Measurements from ENCODE around the gene ZDHHC20. TPM values are rescaled to one million over a fixed set of nuclear protein-coding genes. Genes with fewer than 3 reads are reported as not detected.

The ZDHHC20 gene
- total and polyA plus RNA-seq, 10 of the 15 experiments (the other 5 are each of a cell fraction or from before 2014, with no cell fraction given): 8.6 to 57.8 (median 41.7) TPM

DNA sequence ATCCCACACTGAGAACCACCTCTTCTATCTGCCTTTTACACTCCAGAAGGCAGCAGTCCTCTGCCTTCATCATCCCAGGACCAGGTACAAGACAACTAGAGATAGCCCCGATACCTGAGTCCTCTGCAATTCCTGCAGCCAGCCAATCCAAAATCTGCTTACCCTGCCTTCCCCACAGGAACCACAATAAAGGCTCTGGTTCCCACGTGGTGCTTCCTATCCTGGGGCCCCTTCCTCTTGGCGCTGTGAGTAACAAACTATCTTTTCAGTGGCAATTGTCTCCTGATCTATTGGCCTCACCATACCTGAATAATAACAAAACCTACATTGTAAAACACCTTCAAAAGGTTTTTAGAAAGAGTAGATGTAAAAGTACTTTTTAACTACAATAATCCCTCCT is 63.1 kb downstream of the ZDHHC20 start (continued):
- TF ChIP-seq, protein P1, sequence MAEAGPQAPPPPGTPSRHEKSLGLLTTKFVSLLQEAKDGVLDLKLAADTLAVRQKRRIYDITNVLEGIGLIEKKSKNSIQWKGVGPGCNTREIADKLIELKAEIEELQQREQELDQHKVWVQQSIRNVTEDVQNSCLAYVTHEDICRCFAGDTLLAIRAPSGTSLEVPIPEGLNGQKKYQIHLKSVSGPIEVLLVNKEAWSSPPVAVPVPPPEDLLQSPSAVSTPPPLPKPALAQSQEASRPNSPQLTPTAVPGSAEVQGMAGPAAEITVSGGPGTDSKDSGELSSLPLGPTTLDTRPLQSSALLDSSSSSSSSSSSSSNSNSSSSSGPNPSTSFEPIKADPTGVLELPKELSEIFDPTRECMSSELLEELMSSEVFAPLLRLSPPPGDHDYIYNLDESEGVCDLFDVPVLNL (IDR thresholded peaks at IDR 0.05; ENCODE audit: low read depth, low read length): no peak
- TF ChIP-seq HDAC2 (IDR thresholded peaks at IDR 0.05) (no peak), NRF1 (conservative IDR thresholded peaks at IDR 0.05; ENCODE audit: low read depth, low read length) (no peak), CBX5 (IDR thresholded peaks at IDR 0.05; ENCODE audit: low read depth) (no peak), TARDBP (IDR thresholded peaks at IDR 0.05; ENCODE audit: borderline replicate concordance) (no peak)

DNA sequence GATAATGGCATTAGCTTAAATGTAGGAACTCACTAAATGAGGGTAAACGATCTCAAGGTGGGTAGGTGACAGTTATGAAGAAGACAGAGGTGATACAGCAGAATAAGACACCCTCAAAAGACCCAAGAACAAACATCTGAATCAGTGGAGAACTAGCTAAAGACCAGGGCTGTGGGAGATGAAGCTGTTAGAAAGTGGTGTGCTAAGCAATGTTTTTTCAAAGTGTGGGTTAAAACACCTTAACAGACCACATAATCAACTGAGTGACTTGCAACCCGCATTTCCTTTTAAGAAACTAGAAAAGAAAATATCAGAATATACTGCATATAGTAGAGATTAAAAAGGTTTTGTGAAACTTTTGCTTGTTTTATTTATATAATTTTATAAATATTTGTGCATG is 70.0 kb downstream of the ZDHHC20 start:
- Histone ChIP-seq H4K20me1 (ENCODE audit: control insufficient read depth, insufficient read depth) (no peaks in the 10 kb centered on the region), H3K9ac (ENCODE audit: control insufficient read depth, insufficient read depth, low read length) (no peak overlapping the region), H3K4me3 (no peak overlapping the region), H3K4me1 (ENCODE audit: control insufficient read depth, insufficient read depth, low read length) (no peaks in the 10 kb centered on the region), H3K4me2 (ENCODE audit: control insufficient read depth, insufficient read depth) (no peak overlapping the region), H3K27me3 (replicated peaks in 1 of 2; ENCODE audit: control insufficient read depth in 2 of 2, insufficient read depth in 2 of 2, low read length in 1 of 2) (no peaks in the 10 kb centered on the region), H3K36me3 (ENCODE audit: control insufficient read depth in 2 of 2, insufficient read depth in 2 of 2, low read length in 1 of 2) (peaks cover 0 to 8% of the 10 kb centered on the region in 2 experiments; a peak in 3 of 4 replicates), H3K79me2 (ENCODE audit: control insufficient read depth, insufficient read depth, low read length) (no peaks in the 10 kb centered on the region), H3K9me3 (replicated peaks; ENCODE audit: control insufficient read depth, insufficient read depth, low read length) (peaks cover 1% of the 10 kb centered on the region; the same call in 2 of the 3 replicates), H2AFZ (ENCODE audit: control insufficient read depth, low read depth, low read length) (no peak overlapping the region), H3K27ac (ENCODE audit: control insufficient read depth, insufficient read depth) (no peak overlapping the region)
- POLR2A ChIA-PET: no interaction called here
- SMC1A ChIA-PET (ENCODE audit: uncharacterized antibody, unreplicated experiment): interaction anchor here (1.2 kb wide), 2 partner anchors 17 to 22 kb away, joined by 3 to 4 read pairs; no protein-coding TSS in a partner anchor
- RAD21 ChIA-PET (ENCODE audit: unreplicated experiment): interaction anchor here (2.0 kb wide), 1 partner anchor 92 kb away, joined by 4 read pairs; no protein-coding TSS in a partner anchor
- FAIRE-seq (no peak), DNase-seq (ENCODE audit: low read depth, low spot score) (no peak), ATAC-seq (no peak)
- TF ChIP-seq CBX3 (IDR thresholded peaks at IDR 0.05; ENCODE audit: borderline replicate concordance, low read depth): no peak
- TF ChIP-seq, protein P1 (IDR thresholded peaks at IDR 0.05; ENCODE audit: low read depth, low read length): no peak
- no peak for TF ChIP-seq RUNX3 (IDR thresholded peaks at IDR 0.05; ENCODE audit: low read length)
- TF ChIP-seq NFXL1 (IDR thresholded peaks at IDR 0.05; ENCODE audit: borderline replicate concordance): no peak
- no peak for TF ChIP-seq MEF2B (IDR thresholded peaks at IDR 0.05; ENCODE audit: partially characterized antibody, poor library complexity, severe bottlenecking)
- no peak for TF ChIP-seq SIN3A (IDR thresholded peaks at IDR 0.05; ENCODE audit: low read depth, low read length)
- TF ChIP-seq, protein P2, sequence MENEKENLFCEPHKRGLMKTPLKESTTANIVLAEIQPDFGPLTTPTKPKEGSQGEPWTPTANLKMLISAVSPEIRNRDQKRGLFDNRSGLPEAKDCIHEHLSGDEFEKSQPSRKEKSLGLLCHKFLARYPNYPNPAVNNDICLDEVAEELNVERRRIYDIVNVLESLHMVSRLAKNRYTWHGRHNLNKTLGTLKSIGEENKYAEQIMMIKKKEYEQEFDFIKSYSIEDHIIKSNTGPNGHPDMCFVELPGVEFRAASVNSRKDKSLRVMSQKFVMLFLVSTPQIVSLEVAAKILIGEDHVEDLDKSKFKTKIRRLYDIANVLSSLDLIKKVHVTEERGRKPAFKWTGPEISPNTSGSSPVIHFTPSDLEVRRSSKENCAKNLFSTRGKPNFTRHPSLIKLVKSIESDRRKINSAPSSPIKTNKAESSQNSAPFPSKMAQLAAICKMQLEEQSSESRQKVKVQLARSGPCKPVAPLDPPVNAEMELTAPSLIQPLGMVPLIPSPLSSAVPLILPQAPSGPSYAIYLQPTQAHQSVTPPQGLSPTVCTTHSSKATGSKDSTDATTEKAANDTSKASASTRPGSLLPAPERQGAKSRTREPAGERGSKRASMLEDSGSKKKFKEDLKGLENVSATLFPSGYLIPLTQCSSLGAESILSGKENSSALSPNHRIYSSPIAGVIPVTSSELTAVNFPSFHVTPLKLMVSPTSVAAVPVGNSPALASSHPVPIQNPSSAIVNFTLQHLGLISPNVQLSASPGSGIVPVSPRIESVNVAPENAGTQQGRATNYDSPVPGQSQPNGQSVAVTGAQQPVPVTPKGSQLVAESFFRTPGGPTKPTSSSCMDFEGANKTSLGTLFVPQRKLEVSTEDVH (IDR thresholded peaks at IDR 0.05; ENCODE audit: low read depth, partially characterized antibody): no peak
- no TSS peak for BruUV-seq (replicated peaks)
- intact Hi-C loops (cut with micrococcal nuclease; ENCODE audit: unreplicated experiment): no loop called here
- in situ Hi-C loops (cut with MboI): no loop called here
- WGBS (ENCODE audit: insufficient coverage, insufficient replicate concordance, low lambda C conversion rate, missing lambda C conversion rate): 100% methylated on average over 2 of the region's 2 CpGs
- CTCF ChIA-PET: interaction anchor here (1.1 to 1.2 kb wide), 2 partner anchors 13 to 88 kb away, joined by 3 to 7 read pairs; no protein-coding TSS in a partner anchor
